Kidney epithelial cell (primary cell): ENCODE data around the gene NEK6. TPM values are rescaled to one million over a fixed set of nuclear protein-coding genes. Genes with fewer than 3 reads are reported as not detected.

Experiments
- DNase-seq: peaks from one replicate; pipeline ENCODE4 v3.0.0-alpha.2; 2010; ENCODE audit warnings: low read depth
- H3K27me3 ChIP-seq: 2 replicates; pipeline ENCODE4 v1.6.0; 2011; ENCODE audit warnings: low read length; ENCODE audit not compliant: control insufficient read depth, insufficient read depth
- H3K36me3 ChIP-seq: 2 replicates; pipeline ENCODE4 v1.5.1; 2011; ENCODE audit warnings: low read length; ENCODE audit not compliant: control insufficient read depth, insufficient read depth
- H3K4me3 ChIP-seq: 2 replicates; pipeline ENCODE4 v1.5.1; 2011; ENCODE audit warnings: low read depth, mild to moderate bottlenecking, control low read depth, low read length
- CTCF ChIP-seq: IDR thresholded peaks from 2 replicates; pipeline ENCODE4 v1.5.1; 2011; ENCODE audit warnings: mild to moderate bottlenecking, moderate library complexity, low read length, control low read depth, inconsistent platforms; ENCODE audit not compliant: insufficient read depth, poor library complexity, severe bottlenecking
- total RNA-seq: library from RNA; depleted of rRNA; stranded (reverse); fragments of >200 nt; gene quantifications from 2 replicates; pipeline ENCODE4 v1.2.3, GENCODE V29; 2015

NEK6 gene
- total RNA-seq, 1 donor from 2014 or later: 17.8 TPM

- DNase-seq: no peak
- TF ChIP-seq CTCF: no peak
- H3K4me3 ChIP-seq: no peak overlapping the region
- peaks cover 3% of the 10 kb centered on the region for H3K36me3 ChIP-seq
- no peaks in the 10 kb centered on the region for H3K27me3 ChIP-seq
These were observed 94.1 kb downstream of the NEK6 start for GRCh38 chr9:124351672-124352468.

- peaks cover 3% of the 10 kb centered on the region for H3K36me3 ChIP-seq
- no peak for DNase-seq
- TF ChIP-seq CTCF: no peak
- H3K27me3 ChIP-seq: no peaks in the 10 kb centered on the region
- H3K4me3 ChIP-seq: no peak overlapping the region
These were observed 94.9 kb downstream of the NEK6 start for GRCh38 chr9:124352616-124353015.

GRCh38 chr9:124353166-124353768 is 95.5 kb downstream of the NEK6 start:
- DNase-seq: no peak
- H3K36me3 ChIP-seq: peaks cover 3% of the 10 kb centered on the region
- H3K27me3 ChIP-seq: no peaks in the 10 kb centered on the region
- H3K4me3 ChIP-seq: no peak overlapping the region
- no peak for TF ChIP-seq CTCF

GRCh38 chr9:124353811-124354274 is 96.1 kb downstream of the NEK6 start:
- TF ChIP-seq CTCF: no peak
- no peak overlapping the region for H3K4me3 ChIP-seq
- peaks cover 3% of the 10 kb centered on the region for H3K36me3 ChIP-seq
- peak; percentile 65 for DNase-seq
- H3K27me3 ChIP-seq: no peaks in the 10 kb centered on the region

GRCh38 chr9:124354346-124355038 is 96.7 kb downstream of the NEK6 start:
- no peak for TF ChIP-seq CTCF

More at GRCh38 chr9:124354346-124355038, 96.7 kb downstream of the NEK6 start:
- Histone ChIP-seq H3K36me3 (peaks cover 3% of the 10 kb centered on the region), H3K4me3 (no peak overlapping the region), H3K27me3 (no peaks in the 10 kb centered on the region)
- DNase-seq: no peak
